ENCODE measurements around the gene PHLDA1.

DNA sequence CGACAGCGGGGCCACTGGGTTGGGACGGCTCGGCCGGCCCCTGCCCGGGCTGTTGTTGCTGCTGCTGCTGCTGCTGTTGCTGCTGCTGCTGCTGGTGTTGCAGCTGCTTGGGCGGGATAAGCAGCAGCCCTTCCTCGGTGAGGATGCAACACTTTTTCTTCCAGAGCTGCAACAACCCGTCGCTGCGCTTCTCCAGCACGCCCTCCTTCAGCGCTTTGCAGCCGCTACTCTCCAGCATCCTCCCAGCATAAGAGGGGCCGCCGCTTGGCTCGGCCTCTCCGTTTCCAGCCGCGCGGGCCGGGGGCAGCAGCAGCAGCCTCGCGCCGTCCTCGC, 529 bp downstream of the PHLDA1 start:
- TF ChIP-seq, protein P1, sequence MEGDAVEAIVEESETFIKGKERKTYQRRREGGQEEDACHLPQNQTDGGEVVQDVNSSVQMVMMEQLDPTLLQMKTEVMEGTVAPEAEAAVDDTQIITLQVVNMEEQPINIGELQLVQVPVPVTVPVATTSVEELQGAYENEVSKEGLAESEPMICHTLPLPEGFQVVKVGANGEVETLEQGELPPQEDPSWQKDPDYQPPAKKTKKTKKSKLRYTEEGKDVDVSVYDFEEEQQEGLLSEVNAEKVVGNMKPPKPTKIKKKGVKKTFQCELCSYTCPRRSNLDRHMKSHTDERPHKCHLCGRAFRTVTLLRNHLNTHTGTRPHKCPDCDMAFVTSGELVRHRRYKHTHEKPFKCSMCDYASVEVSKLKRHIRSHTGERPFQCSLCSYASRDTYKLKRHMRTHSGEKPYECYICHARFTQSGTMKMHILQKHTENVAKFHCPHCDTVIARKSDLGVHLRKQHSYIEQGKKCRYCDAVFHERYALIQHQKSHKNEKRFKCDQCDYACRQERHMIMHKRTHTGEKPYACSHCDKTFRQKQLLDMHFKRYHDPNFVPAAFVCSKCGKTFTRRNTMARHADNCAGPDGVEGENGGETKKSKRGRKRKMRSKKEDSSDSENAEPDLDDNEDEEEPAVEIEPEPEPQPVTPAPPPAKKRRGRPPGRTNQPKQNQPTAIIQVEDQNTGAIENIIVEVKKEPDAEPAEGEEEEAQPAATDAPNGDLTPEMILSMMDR (IDR thresholded peaks at IDR 0.05): no peak
- no peak for TF ChIP-seq POLR2A (IDR thresholded peaks at IDR 0.05)
